H9 (cell line): ENCODE results near the gene APOL1. TPM values are rescaled to one million over a fixed set of nuclear protein-coding genes. Genes with fewer than 3 reads are reported as not detected.
A peak's percentile ranks its signal among the peaks of the same experiment; 100 is the strongest.

ENCODE experiments used
- DNase-seq: peaks from one replicate; pipeline ENCODE4 v3.0.0-alpha.2; 2017
- H2AFZ ChIP-seq: one replicate; pipeline ENCODE4 v1.6.1; 2013; ENCODE audit warnings: mild to moderate bottlenecking, low read length, control low read depth, moderate library complexity
- H2AK5ac ChIP-seq: 2 replicates; pipeline ENCODE4 v1.6.1; 2013; ENCODE audit warnings: low read length, control low read depth, mixed read lengths; ENCODE audit not compliant: insufficient read length
- H2BK120ac ChIP-seq: one replicate; pipeline ENCODE4 v1.6.1; 2013; ENCODE audit warnings: low read depth, mild to moderate bottlenecking, low read length, control low read depth, inconsistent platforms; ENCODE audit not compliant: poor library complexity, severe bottlenecking
- H2BK12ac ChIP-seq: 2 replicates; pipeline ENCODE4 v1.6.1; 2013; ENCODE audit warnings: low read length, control low read depth, mixed read lengths, low read depth; ENCODE audit not compliant: insufficient read length
- H2BK15ac ChIP-seq: 2 replicates; pipeline ENCODE4 v1.6.1; 2013; ENCODE audit warnings: low read depth, low read length, control low read depth
- H2BK20ac ChIP-seq: one replicate; pipeline ENCODE4 v1.6.1; 2013; ENCODE audit warnings: low read depth, mild to moderate bottlenecking, low read length, control low read depth, inconsistent platforms; ENCODE audit not compliant: poor library complexity, severe bottlenecking
- H2BK5ac ChIP-seq: 2 replicates; pipeline ENCODE4 v1.6.1; 2013; ENCODE audit warnings: low read length, control low read depth, mixed read lengths; ENCODE audit not compliant: insufficient read length
- H3K14ac ChIP-seq: 2 replicates; pipeline ENCODE4 v1.6.1; 2013; ENCODE audit warnings: low read length, control low read depth; ENCODE audit not compliant: insufficient read depth
- H3K18ac ChIP-seq: 2 replicates; pipeline ENCODE4 v1.6.1; 2013; ENCODE audit warnings: low read depth, mild to moderate bottlenecking, mixed read lengths, low read length, control low read depth; ENCODE audit not compliant: insufficient read length
- H3K23ac ChIP-seq: 2 replicates; pipeline ENCODE4 v1.6.1; 2013; ENCODE audit warnings: low read length, control low read depth, mixed read lengths, low read depth; ENCODE audit not compliant: insufficient read length
- H3K23me2 ChIP-seq: 2 replicates; pipeline ENCODE4 v1.6.1; 2013; ENCODE audit warnings: low read depth, mild to moderate bottlenecking, mixed read lengths, low read length, control low read depth; ENCODE audit not compliant: insufficient read length, poor library complexity, severe bottlenecking
- H3K27ac ChIP-seq: 2 replicates; pipeline ENCODE4 v1.5.1; 2013; ENCODE audit warnings: low read length, control low read depth, mixed read lengths, low read depth; ENCODE audit not compliant: insufficient read length
- H3K27me3 ChIP-seq: 2 replicates; pipeline ENCODE4 v1.6.1; 2013; ENCODE audit warnings: low read length, control low read depth, inconsistent platforms; ENCODE audit not compliant: insufficient read depth
- H3K4ac ChIP-seq: 2 replicates; pipeline ENCODE4 v1.6.1; 2013; ENCODE audit warnings: low read depth, mild to moderate bottlenecking, control low read depth, inconsistent platforms, low read length, moderate library complexity
- H3K4me1 ChIP-seq: 2 replicates; pipeline ENCODE4 v1.6.1; 2013; ENCODE audit warnings: low read length, control low read depth, inconsistent platforms; ENCODE audit not compliant: insufficient read depth
- H3K4me2 ChIP-seq: 2 replicates; pipeline ENCODE4 v1.6.1; 2013; ENCODE audit warnings: low read length, control low read depth, mixed read lengths; ENCODE audit not compliant: insufficient read length, insufficient read depth
- H3K56ac ChIP-seq: 2 replicates; pipeline ENCODE4 v1.6.1; 2013; ENCODE audit warnings: low read depth, mild to moderate bottlenecking, mixed read lengths, low read length, control low read depth; ENCODE audit not compliant: insufficient read length
- H3K79me1 ChIP-seq: 2 replicates; pipeline ENCODE4 v1.6.1; 2013; ENCODE audit warnings: low read depth, mild to moderate bottlenecking, moderate library complexity, low read length, control low read depth, inconsistent platforms; ENCODE audit not compliant: insufficient read depth, poor library complexity, severe bottlenecking
- H3K79me2 ChIP-seq: 2 replicates; pipeline ENCODE4 v1.6.1; 2013; ENCODE audit warnings: low read length, control low read depth, inconsistent platforms; ENCODE audit not compliant: insufficient read depth
- H3K9ac ChIP-seq: 2 replicates; pipeline ENCODE4 v1.6.1; 2013; ENCODE audit warnings: low read length, control low read depth, mixed read lengths; ENCODE audit not compliant: insufficient read length; ENCODE audit errors: extremely low read depth
- H3K9me3 ChIP-seq: one replicate; pipeline ENCODE4 v1.6.1; 2013; ENCODE audit warnings: low read depth, low read length, inconsistent platforms; ENCODE audit not compliant: control insufficient read depth
- H3T11ph ChIP-seq: one replicate; pipeline ENCODE4 v1.6.1; 2013; ENCODE audit warnings: mild to moderate bottlenecking, low read length, control low read depth, inconsistent platforms
- H4K20me1 ChIP-seq: one replicate; pipeline ENCODE4 v1.6.1; 2013; ENCODE audit not compliant: control insufficient read depth, insufficient read length, insufficient read depth
- H4K5ac ChIP-seq: 2 replicates; pipeline ENCODE4 v1.6.1; 2013; ENCODE audit warnings: low read depth, mild to moderate bottlenecking, mixed read lengths, low read length, control low read depth; ENCODE audit not compliant: insufficient read length
- H4K8ac ChIP-seq: replicated peaks from 2 replicates; pipeline ENCODE4 v1.6.1; 2013; ENCODE audit warnings: low read length, control low read depth, mixed read lengths, low read depth; ENCODE audit not compliant: insufficient read length
- H4K91ac ChIP-seq: 2 replicates; pipeline ENCODE4 v1.6.1; 2013; ENCODE audit warnings: low read depth, mild to moderate bottlenecking, moderate library complexity, mixed read lengths, low read length, control low read depth; ENCODE audit not compliant: insufficient read length
- H3K27ac Mint-ChIP-seq, 3 experiments: 2 replicates in 2 of 3; 3 replicates in 1 of 3; pipeline ENCODE4 v1.8.0; 2020 to 2021; ENCODE audit warnings: mixed read lengths in 3 of 3, mild to moderate bottlenecking in 1 of 3, moderate library complexity in 1 of 3
- H3K27me3 Mint-ChIP-seq: 2 replicates; pipeline ENCODE4 v1.8.0; 2021; ENCODE audit warnings: low read depth, mild to moderate bottlenecking, moderate library complexity, mixed read lengths
- H3K36me3 Mint-ChIP-seq, 3 experiments: 2 replicates in 2 of 3; 3 replicates in 1 of 3; pipeline ENCODE4 v1.8.0; 2020 to 2021; ENCODE audit warnings: low read depth in 3 of 3, mixed read lengths in 3 of 3; ENCODE audit not compliant: insufficient read depth in 1 of 3
- H3K4me1 Mint-ChIP-seq, 2 experiments: 2 replicates each; pipeline ENCODE4 v1.8.0; 2020; ENCODE audit warnings: mixed read lengths in 2 of 2
- H3K4me3 Mint-ChIP-seq, 2 experiments: 2 replicates in 1 of 2; 3 replicates in 1 of 2; pipeline ENCODE4 v1.8.0; 2020 to 2021; ENCODE audit warnings: mild to moderate bottlenecking in 2 of 2, mixed read lengths in 2 of 2, moderate library complexity in 1 of 2
- H3K9me3 Mint-ChIP-seq, 2 experiments: 2 replicates in 1 of 2; 3 replicates in 1 of 2; pipeline ENCODE4 v1.8.0; 2020; ENCODE audit warnings: mild to moderate bottlenecking in 2 of 2, mixed read lengths in 2 of 2, moderate library complexity in 1 of 2
- CTCF ChIP-seq: fragments of 200-600 bp; sonication (generic); conservative IDR thresholded peaks from 3 replicates; pipeline ENCODE4 v1.8.0; 2021; ENCODE audit warnings: antibody characterized with exemption, mild to moderate bottlenecking
- WGBS: extraction: QIAGEN DNeasy Blood & Tissue Kit; methylation state at CpG from one replicate; pipeline ENCODE4 v1.1.7; 2013; ENCODE audit warnings: missing lambda C conversion rate, low lambda C conversion rate, mixed read lengths; ENCODE audit not compliant: insufficient read length; ENCODE audit errors: extremely low coverage; 5-methylcytosine and 5-hydroxymethylcytosine counted together
- total RNA-seq: library from RNA; stranded (reverse); gene quantifications from 2 replicates; pipeline ENCODE4 v1.2.1, GENCODE V29; 2021

The APOL1 gene
- total RNA-seq, 1 experiment from 2014 or later: not detected

- H3K56ac ChIP-seq: no peak overlapping the region
- H3K27me3 Mint-ChIP-seq: no peaks in the 10 kb centered on the region; the same call in 1 of the 2 replicates
- H3K27ac Mint-ChIP-seq: peak overlapping the region; percentile 10 to 89 (median 84); a peak in 3 of 7 replicates
- WGBS: no CpG with 5 or more reads among the region's 17 CpGs
- H3K4me1 Mint-ChIP-seq: no peaks in the 10 kb centered on the region
- DNase-seq: no peak
- H3K9me3 Mint-ChIP-seq: no peaks in the 10 kb centered on the region
- H2BK15ac ChIP-seq: no peak overlapping the region
- H4K8ac ChIP-seq: no peak overlapping the region
- no peak overlapping the region for H3K18ac ChIP-seq
- H2BK5ac ChIP-seq: no peak overlapping the region
- H3K9ac ChIP-seq: no peak overlapping the region
- no peaks in the 10 kb centered on the region for H3K79me2 ChIP-seq
- no peaks in the 10 kb centered on the region for H3K79me1 ChIP-seq
- H3K23ac ChIP-seq: no peak overlapping the region
- no peak overlapping the region for H3K4ac ChIP-seq
- TF ChIP-seq CTCF: no peak
- H3K36me3 Mint-ChIP-seq: peaks cover 63 to 89% (median 82%) of the 10 kb centered on the region in 3 experiments; a peak in 6 of 7 replicates
- H3K27me3 ChIP-seq: no peaks in the 10 kb centered on the region
- no peak overlapping the region for H4K91ac ChIP-seq
- H3K14ac ChIP-seq: no peak overlapping the region
- H2AFZ ChIP-seq: no peak overlapping the region
- H2AK5ac ChIP-seq: no peak overlapping the region
- no peaks in the 10 kb centered on the region for H3K23me2 ChIP-seq
- no peak overlapping the region for H4K5ac ChIP-seq
- no peaks in the 10 kb centered on the region for H3K4me1 ChIP-seq
- H3K4me2 ChIP-seq: no peak overlapping the region
- no peak overlapping the region for H2BK12ac ChIP-seq
- no peaks in the 10 kb centered on the region for H3K9me3 ChIP-seq
- no peak overlapping the region for H2BK20ac ChIP-seq
- no peaks in the 10 kb centered on the region for H4K20me1 ChIP-seq
- no peak overlapping the region for H3T11ph ChIP-seq
- H2BK120ac ChIP-seq: no peak overlapping the region
- no peak overlapping the region for H3K27ac ChIP-seq
- no peak overlapping the region for H3K4me3 Mint-ChIP-seq
Measured at GRCh38 chr22:36308880-36309279, 55.9 kb downstream of the APOL1 start.
